Measurements from ENCODE around the gene STX5.
"Not testable (repeated sequence)": the region's sequence is repeated elsewhere in the genome, so short reads cannot be mapped to it uniquely, and the experiment has no call there.

STX5 gene

GRCh38 chr11:62831520-62832335 lies at the start of gene STX5:
Gene STX5 (minus strand): TSS chr11:62832051. CDS start chr11:62831243, 808 bp downstream.
- DNase-seq = peak; percentile 98 to 99

GRCh38 chr11:62880803-62881578 lies 49.1 kb upstream of the STX5 start, which contains the start of gene SLC3A2:
Gene SLC3A2 (plus strand): TSS chr11:62880896. CDS start chr11:62881024, 128 bp downstream.
- DNase-seq = peak; percentile 84 to 85

- peak in 1 of 2 donors; percentile 15 for DNase-seq
Measured at GRCh38 chr11:62880231-62880802, 48.5 kb upstream of the STX5 start.

- DNase-seq = no peak
Measured at GRCh38 chr11:62879235-62879978, 47.6 kb upstream of the STX5 start.

- DNase-seq = no peak
Measured at GRCh38 chr11:62876712-62877111, 44.9 kb upstream of the STX5 start.

GRCh38 chr11:62875698-62876478 lies 44.0 kb upstream of the STX5 start:
- no peak for DNase-seq

- DNase-seq = no peak
Measured at GRCh38 chr11:62874851-62875250, 43.0 kb upstream of the STX5 start.

- no peak for DNase-seq
Measured at GRCh38 chr11:62865635-62866034, 33.8 kb upstream of the STX5 start.

- no peak for DNase-seq
Measured at GRCh38 chr11:62863687-62864335, 32.0 kb upstream of the STX5 start.

GRCh38 chr11:62861564-62862192 lies 29.8 kb upstream of the STX5 start:
- not testable (repeated sequence) for DNase-seq

GRCh38 chr11:62860835-62861563 lies 29.1 kb upstream of the STX5 start:
- no peak for DNase-seq

- not testable (repeated sequence) for DNase-seq
Measured at GRCh38 chr11:62859281-62859703, 27.4 kb upstream of the STX5 start.

- DNase-seq = no peak
Measured at GRCh38 chr11:62858201-62858600, 26.4 kb upstream of the STX5 start.

- no peak for DNase-seq
Measured at GRCh38 chr11:62857541-62857982, 25.7 kb upstream of the STX5 start.

- peak in 1 of 2 donors; percentile 24 for DNase-seq
Measured at GRCh38 chr11:62856333-62856895, 24.6 kb upstream of the STX5 start.

- peak; percentile 98 to 99 for DNase-seq
Measured at GRCh38 chr11:62855571-62856332, 23.9 kb upstream of the STX5 start.

GRCh38 chr11:62854825-62855570 lies 23.1 kb upstream of the STX5 start:
- DNase-seq = no peak

Measured in CD4-positive, alpha-beta T cell treated with Interleukin-1 beta for 1 hour (primary cell).